A549 (cell line): ENCODE results near the gene POLR1E. TPM values are rescaled to one million over a fixed set of nuclear protein-coding genes. Genes with fewer than 3 reads are reported as not detected.

Source experiments
- ATAC-seq, 2 experiments: fragments of 200-7000 bp in 1 of 2; fragments of >200 bp in 1 of 2; cut with Nextera tagmentation in 1 of 2; cut with Tn5 transposase in 1 of 2; 3 replicates each; pipeline versions ENCODE4 v1.8.0 to v1.9.1; 2018 to 2020; ENCODE audit warnings: mild to moderate bottlenecking in 1 of 2, moderate library complexity in 1 of 2
- CTCF ChIA-PET: fragments of 300-600 bp; sonication (Branson Sonifier 250); formaldehyde crosslinking; extraction: SDS; loops from one replicate; lab custom pipeline; 2021; ENCODE audit warnings: antibody characterized with exemption, inconsistent platforms; lab: Yijun Ruan, JAX
- POLR2A ChIA-PET: fragments of 350-600 bp; formaldehyde crosslinking; extraction: SDS; loops from one replicate; lab custom pipeline; 2021; ENCODE audit warnings: antibody characterized with exemption, inconsistent platforms; lab: Yijun Ruan, JAX
- DNase-seq, 2 experiments: peaks; one replicate each; pipeline versions ENCODE4 v3.0.0 to v3.0.0-alpha.2; 2011 to 2016; ENCODE audit warnings: low read depth in 1 of 2, low spot score in 1 of 2
- FAIRE-seq: peaks from 2 replicates; lab custom pipeline; 2011; peaks lifted over from hg19 to GRCh38; lab: Jason Lieb, UNC
- H3K27ac ChIP-seq, 2 experiments: fragments of >200 bp; sonication (Bioruptor Twin); formaldehyde crosslinking; 3 replicates each; pipeline ENCODE4 v1.5.1; 2016 to 2017
- H3K4me1 ChIP-seq: fragments of >200 bp; sonication (Bioruptor Twin); formaldehyde crosslinking; 3 replicates; pipeline ENCODE4 v1.6.1; 2016
- H3K4me2 ChIP-seq: fragments of >200 bp; sonication (Bioruptor Twin); formaldehyde crosslinking; 3 replicates; pipeline ENCODE4 v1.6.1; 2016
- H3K4me3 ChIP-seq: fragments of >200 bp; sonication (Bioruptor Twin); formaldehyde crosslinking; 3 replicates; pipeline ENCODE4 v1.5.1; 2016
- H3K9me3 ChIP-seq: fragments of >200 bp; sonication (Bioruptor Twin); formaldehyde crosslinking; 3 replicates; pipeline ENCODE4 v1.6.1; 2016
- BHLHE40 ChIP-seq: IDR thresholded peaks from 2 replicates; pipeline ENCODE4 v1.6.1; 2012; ENCODE audit warnings: low read depth, low read length, inconsistent platforms
- CBX8 ChIP-seq: fragments of 200-600 bp; sonication (generic); IDR thresholded peaks from 2 replicates; pipeline ENCODE4 v1.6.1; 2016
- CHD2 ChIP-seq: fragments of 150-350 bp; IDR thresholded peaks from 2 replicates; pipeline ENCODE4 v1.6.1; 2014; ENCODE audit warnings: low read length; ENCODE audit not compliant: partially characterized antibody
- CHD4 ChIP-seq: fragments of 200-600 bp; sonication (generic); IDR thresholded peaks from 2 replicates; pipeline ENCODE4 v1.6.1; 2016; ENCODE audit warnings: antibody characterized with exemption, mild to moderate bottlenecking, borderline replicate concordance
- CTCF ChIP-seq: fragments of >200 bp; sonication (Bioruptor Twin); formaldehyde crosslinking; IDR thresholded peaks from 3 replicates; pipeline ENCODE4 v1.5.1; 2016
- EP300 ChIP-seq, 2 experiments: fragments of >200 bp; sonication (Bioruptor Twin); formaldehyde crosslinking; IDR thresholded peaks; 2 replicates in 1 of 2; 3 replicates in 1 of 2; pipeline ENCODE4 v1.6.1; 2016 to 2017
- FOSL2 ChIP-seq, 2 experiments: fragments of 450-650 bp in 1 of 2; fragments of >200 bp in 1 of 2; sonication (Bioruptor Twin) in 1 of 2; formaldehyde crosslinking; IDR thresholded peaks; 2 replicates each; pipeline versions ENCODE4 v1.5.0 to v1.6.1; 2016 to 2020; ENCODE audit warnings: mild to moderate bottlenecking in 1 of 2, moderate library complexity in 1 of 2
- HOXA7 ChIP-seq: fragments of 250-450 bp; sonication (Bioruptor Pico); IDR thresholded peaks from 2 replicates; pipeline ENCODE4 v1.5.0; 2020; ENCODE audit warnings: mild to moderate bottlenecking, moderate library complexity
- HOXB13 ChIP-seq: fragments of 250-450 bp; sonication (Bioruptor Pico); IDR thresholded peaks from 2 replicates; pipeline ENCODE4 v1.5.0; 2020; ENCODE audit warnings: low read depth, mild to moderate bottlenecking, moderate library complexity
- KDM1A ChIP-seq: fragments of 200-600 bp; sonication (generic); IDR thresholded peaks from 2 replicates; pipeline ENCODE4 v1.6.1; 2016; ENCODE audit warnings: low read depth, mild to moderate bottlenecking
- MYC ChIP-seq: IDR thresholded peaks from 2 replicates; pipeline ENCODE4 v1.6.1; 2012; ENCODE audit warnings: mild to moderate bottlenecking, inconsistent platforms, low read length, improper control_type of control experiment, borderline replicate concordance
- RARB ChIP-seq: fragments of 250-450 bp; sonication (Bioruptor Pico); IDR thresholded peaks from 2 replicates; pipeline ENCODE4 v1.8.0; 2021; ENCODE audit warnings: mild to moderate bottlenecking, moderate library complexity
- TFCP2L1 ChIP-seq: fragments of 250-450 bp; sonication (Bioruptor Pico); IDR thresholded peaks from 2 replicates; pipeline ENCODE4 v1.5.0; 2021; ENCODE audit warnings: mild to moderate bottlenecking
- ZFP36 ChIP-seq: fragments of 450-650 bp; IDR thresholded peaks from 2 replicates; pipeline ENCODE4 v1.6.1; 2014; ENCODE audit warnings: borderline replicate concordance; ENCODE audit not compliant: partially characterized antibody
- WGBS: methylation state at CpG from one replicate; pipeline ENCODE4 v1.1.6; 2017; ENCODE audit errors: missing lambda C conversion rate; 5-methylcytosine and 5-hydroxymethylcytosine counted together
- polyA plus RNA-seq, 4 experiments: library from polyadenylated mRNA; depleted of rRNA in 3 of 4; stranded (reverse); fragments of >200 nt; fragmentation: RNase III in 1 of 4; extraction: RNeasy Plus Mini Kit Qiagen cat#74134 plus additional on column Dnase treatment in 1 of 4; gene quantifications; 2 replicates in 3 of 4; 3 replicates in 1 of 4; pipeline ENCODE4 v1.2.3, GENCODE V29; 2011 to 2017
- TF ChIP-seq, protein P1 (sequence below): fragments of 200-600 bp; sonication (generic); IDR thresholded peaks from 2 replicates; pipeline ENCODE4 v1.6.1; 2016; ENCODE audit warnings: antibody characterized with exemption, mild to moderate bottlenecking, moderate library complexity
- TF ChIP-seq, protein P2 (sequence below): IDR thresholded peaks from 2 replicates; pipeline ENCODE4 v1.6.1; 2012
- TF ChIP-seq, protein P3 (sequence below): fragments of 150-350 bp; IDR thresholded peaks from 2 replicates; pipeline ENCODE4 v1.6.1; 2014; ENCODE audit warnings: low read depth, mild to moderate bottlenecking, low read length
- TF ChIP-seq, protein P4 (sequence below): fragments of >200 bp; sonication (Bioruptor Twin); formaldehyde crosslinking; IDR thresholded peaks from 3 replicates; pipeline ENCODE4 v1.6.1; 2016

The POLR1E gene
- polyA plus RNA-seq, 2 of the 4 experiments (the other 2 are of a cell fraction): 41.9 to 47.2 TPM

DNA sequence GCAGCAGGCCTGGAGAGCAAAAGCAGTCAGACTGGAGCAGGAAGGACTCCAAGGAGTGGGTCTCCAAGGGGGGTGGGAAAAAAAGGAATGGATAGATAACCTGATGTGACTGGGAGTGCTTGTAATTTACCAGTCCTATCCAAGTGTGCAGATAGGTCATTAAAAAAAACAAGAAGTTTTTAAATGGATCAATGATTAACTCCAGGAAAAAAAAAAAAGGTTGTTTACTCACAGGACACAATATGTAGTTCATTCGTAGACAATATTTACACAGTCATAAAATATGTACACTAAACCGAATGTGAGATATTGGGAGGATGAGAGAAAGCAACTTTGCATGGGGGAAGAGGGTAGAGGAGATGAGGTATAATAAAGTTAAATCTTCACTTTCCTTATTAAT is 40.9 kb upstream of the POLR1E start:
- H3K9me3 ChIP-seq: no peaks in the 10 kb centered on the region
- no peak; a peak in 2 of 6 replicates for ATAC-seq
- H3K4me2 ChIP-seq: peak overlapping the region; percentile 53
- POLR2A ChIA-PET: interaction anchor here (1.1 kb wide), 1 partner anchor 21 kb away, joined by 5 read pairs; the partner anchor contains the start of gene ZBTB5
- no peak for FAIRE-seq
- TF ChIP-seq ZFP36: no peak
- TF ChIP-seq, protein P1, sequence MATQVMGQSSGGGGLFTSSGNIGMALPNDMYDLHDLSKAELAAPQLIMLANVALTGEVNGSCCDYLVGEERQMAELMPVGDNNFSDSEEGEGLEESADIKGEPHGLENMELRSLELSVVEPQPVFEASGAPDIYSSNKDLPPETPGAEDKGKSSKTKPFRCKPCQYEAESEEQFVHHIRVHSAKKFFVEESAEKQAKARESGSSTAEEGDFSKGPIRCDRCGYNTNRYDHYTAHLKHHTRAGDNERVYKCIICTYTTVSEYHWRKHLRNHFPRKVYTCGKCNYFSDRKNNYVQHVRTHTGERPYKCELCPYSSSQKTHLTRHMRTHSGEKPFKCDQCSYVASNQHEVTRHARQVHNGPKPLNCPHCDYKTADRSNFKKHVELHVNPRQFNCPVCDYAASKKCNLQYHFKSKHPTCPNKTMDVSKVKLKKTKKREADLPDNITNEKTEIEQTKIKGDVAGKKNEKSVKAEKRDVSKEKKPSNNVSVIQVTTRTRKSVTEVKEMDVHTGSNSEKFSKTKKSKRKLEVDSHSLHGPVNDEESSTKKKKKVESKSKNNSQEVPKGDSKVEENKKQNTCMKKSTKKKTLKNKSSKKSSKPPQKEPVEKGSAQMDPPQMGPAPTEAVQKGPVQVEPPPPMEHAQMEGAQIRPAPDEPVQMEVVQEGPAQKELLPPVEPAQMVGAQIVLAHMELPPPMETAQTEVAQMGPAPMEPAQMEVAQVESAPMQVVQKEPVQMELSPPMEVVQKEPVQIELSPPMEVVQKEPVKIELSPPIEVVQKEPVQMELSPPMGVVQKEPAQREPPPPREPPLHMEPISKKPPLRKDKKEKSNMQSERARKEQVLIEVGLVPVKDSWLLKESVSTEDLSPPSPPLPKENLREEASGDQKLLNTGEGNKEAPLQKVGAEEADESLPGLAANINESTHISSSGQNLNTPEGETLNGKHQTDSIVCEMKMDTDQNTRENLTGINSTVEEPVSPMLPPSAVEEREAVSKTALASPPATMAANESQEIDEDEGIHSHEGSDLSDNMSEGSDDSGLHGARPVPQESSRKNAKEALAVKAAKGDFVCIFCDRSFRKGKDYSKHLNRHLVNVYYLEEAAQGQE: no peak
- TF ChIP-seq HOXA7 (CRISPR knock-in tag): no peak
- TF ChIP-seq EP300 (IDR thresholded peaks at IDR 0.05): no peak
- TF ChIP-seq, protein P2, sequence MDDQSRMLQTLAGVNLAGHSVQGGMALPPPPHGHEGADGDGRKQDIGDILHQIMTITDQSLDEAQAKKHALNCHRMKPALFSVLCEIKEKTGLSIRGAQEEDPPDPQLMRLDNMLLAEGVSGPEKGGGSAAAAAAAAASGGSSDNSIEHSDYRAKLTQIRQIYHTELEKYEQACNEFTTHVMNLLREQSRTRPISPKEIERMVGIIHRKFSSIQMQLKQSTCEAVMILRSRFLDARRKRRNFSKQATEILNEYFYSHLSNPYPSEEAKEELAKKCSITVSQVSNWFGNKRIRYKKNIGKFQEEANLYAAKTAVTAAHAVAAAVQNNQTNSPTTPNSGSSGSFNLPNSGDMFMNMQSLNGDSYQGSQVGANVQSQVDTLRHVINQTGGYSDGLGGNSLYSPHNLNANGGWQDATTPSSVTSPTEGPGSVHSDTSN: no peak
- no peak for TF ChIP-seq MYC
- TF ChIP-seq CHD4: no peak
- TF ChIP-seq, protein P3, sequence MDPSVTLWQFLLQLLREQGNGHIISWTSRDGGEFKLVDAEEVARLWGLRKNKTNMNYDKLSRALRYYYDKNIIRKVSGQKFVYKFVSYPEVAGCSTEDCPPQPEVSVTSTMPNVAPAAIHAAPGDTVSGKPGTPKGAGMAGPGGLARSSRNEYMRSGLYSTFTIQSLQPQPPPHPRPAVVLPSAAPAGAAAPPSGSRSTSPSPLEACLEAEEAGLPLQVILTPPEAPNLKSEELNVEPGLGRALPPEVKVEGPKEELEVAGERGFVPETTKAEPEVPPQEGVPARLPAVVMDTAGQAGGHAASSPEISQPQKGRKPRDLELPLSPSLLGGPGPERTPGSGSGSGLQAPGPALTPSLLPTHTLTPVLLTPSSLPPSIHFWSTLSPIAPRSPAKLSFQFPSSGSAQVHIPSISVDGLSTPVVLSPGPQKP: no peak
- TF ChIP-seq CHD2: no peak
- TF ChIP-seq CTCF: no peak
- TF ChIP-seq RARB (CRISPR knock-in tag): no peak
- TF ChIP-seq, protein P4, sequence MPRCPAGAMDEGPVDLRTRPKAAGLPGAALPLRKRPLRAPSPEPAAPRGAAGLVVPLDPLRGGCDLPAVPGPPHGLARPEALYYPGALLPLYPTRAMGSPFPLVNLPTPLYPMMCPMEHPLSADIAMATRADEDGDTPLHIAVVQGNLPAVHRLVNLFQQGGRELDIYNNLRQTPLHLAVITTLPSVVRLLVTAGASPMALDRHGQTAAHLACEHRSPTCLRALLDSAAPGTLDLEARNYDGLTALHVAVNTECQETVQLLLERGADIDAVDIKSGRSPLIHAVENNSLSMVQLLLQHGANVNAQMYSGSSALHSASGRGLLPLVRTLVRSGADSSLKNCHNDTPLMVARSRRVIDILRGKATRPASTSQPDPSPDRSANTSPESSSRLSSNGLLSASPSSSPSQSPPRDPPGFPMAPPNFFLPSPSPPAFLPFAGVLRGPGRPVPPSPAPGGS: no peak
- no peak for TF ChIP-seq TFCP2L1 (CRISPR knock-in tag)
- no peak for TF ChIP-seq FOSL2 (IDR thresholded peaks at IDR 0.05)
- TF ChIP-seq FOSL2 (CRISPR knock-in tag; IDR thresholded peaks at IDR 0.05): no peak
- TF ChIP-seq BHLHE40: no peak
- no peak for TF ChIP-seq KDM1A
- no peak for TF ChIP-seq CBX8
- no peak for TF ChIP-seq HOXB13 (CRISPR knock-in tag)
- CTCF ChIA-PET: interaction anchor here (1.0 to 2.5 kb wide), 3 partner anchors 9 to 29 kb away, joined by 3 to 8 read pairs (median 4); no protein-coding TSS in a partner anchor
- peaks cover 16% of the 10 kb centered on the region for H3K4me1 ChIP-seq
- no peak for DNase-seq
- no peak overlapping the region for H3K27ac ChIP-seq
- WGBS: 0% methylated on average over 2 of the region's 2 CpGs
- H3K4me3 ChIP-seq: no peak overlapping the region
